Progenitor cell of endocrine pancreas (in vitro differentiated cells): ENCODE results near the gene CNGA4. TPM values are rescaled to one million over a fixed set of nuclear protein-coding genes. Genes with fewer than 3 reads are reported as not detected.

Source experiments
- DNase-seq: peaks from one replicate; pipeline ENCODE4 v3.0.0; 2021; ENCODE audit warnings: low spot score; ENCODE audit not compliant: unreplicated experiment
- H3K27ac Mint-ChIP-seq: 2 replicates; pipeline ENCODE4 v1.8.0; 2021; ENCODE audit warnings: mild to moderate bottlenecking, moderate library complexity, mixed read lengths
- H3K27me3 Mint-ChIP-seq: 2 replicates; pipeline ENCODE4 v1.8.0; 2021; ENCODE audit warnings: mixed read lengths
- H3K36me3 Mint-ChIP-seq: 2 replicates; pipeline ENCODE4 v1.8.0; 2022; ENCODE audit warnings: mixed read lengths; ENCODE audit not compliant: insufficient read depth
- H3K4me1 Mint-ChIP-seq: 2 replicates; pipeline ENCODE4 v1.8.0; 2021; ENCODE audit warnings: low read depth, mixed read lengths
- H3K4me3 Mint-ChIP-seq: 2 replicates; pipeline ENCODE4 v1.8.0; 2021; ENCODE audit warnings: low read depth, mild to moderate bottlenecking, moderate library complexity, mixed read lengths
- H3K9me3 Mint-ChIP-seq: 2 replicates; pipeline ENCODE4 v1.8.0; 2021; ENCODE audit warnings: low read depth, mixed read lengths
- CTCF ChIP-seq: fragments of 200-600 bp; sonication (generic); IDR thresholded peaks from one replicate; pipeline ENCODE4 v1.5.0; 2021; ENCODE audit warnings: antibody characterized with exemption, mild to moderate bottlenecking; ENCODE audit not compliant: unreplicated experiment
- total RNA-seq: library from RNA; stranded (reverse); gene quantifications from 2 replicates; pipeline ENCODE4 v1.2.1, GENCODE V29; 2021

Gene CNGA4
- total RNA-seq, 1 donor from 2014 or later = 2.1 TPM

GRCh38 chr11:6204706-6205105 lies 34.2 kb upstream of the CNGA4 start:
- no peak for DNase-seq
- no peak overlapping the region for H3K27ac Mint-ChIP-seq
- no peaks in the 10 kb centered on the region for H3K9me3 Mint-ChIP-seq
- no peak overlapping the region for H3K4me3 Mint-ChIP-seq
- no peaks in the 10 kb centered on the region for H3K27me3 Mint-ChIP-seq
- H3K36me3 Mint-ChIP-seq = peaks cover 5% of the 10 kb centered on the region
- TF ChIP-seq CTCF = no peak
- no peaks in the 10 kb centered on the region for H3K4me1 Mint-ChIP-seq

- H3K4me3 Mint-ChIP-seq = no peak within 1 kb of the TSS
- no peak within 1 kb of the TSS for H3K27ac Mint-ChIP-seq
- peaks cover 5% of the 10 kb centered on the region for H3K36me3 Mint-ChIP-seq
- no peaks in the 10 kb centered on the region for H3K9me3 Mint-ChIP-seq
- TF ChIP-seq CTCF = no peak
- H3K4me1 Mint-ChIP-seq = no peaks in the 10 kb centered on the region
- no peaks in the 10 kb centered on the region for H3K27me3 Mint-ChIP-seq
- no peak for DNase-seq
Measured at GRCh38 chr11:6205366-6205765, 33.5 kb upstream of the CNGA4 start, which contains the start of gene C11orf42. Gene C11orf42, plus strand, starts transcription at chr11:6205557. Its CDS starts 59 bp downstream, at chr11:6205616.

- H3K9me3 Mint-ChIP-seq = no peaks in the 10 kb centered on the region
- no peak for TF ChIP-seq CTCF
- H3K4me1 Mint-ChIP-seq = no peaks in the 10 kb centered on the region
- H3K4me3 Mint-ChIP-seq = no peak overlapping the region
- no peak overlapping the region for H3K27ac Mint-ChIP-seq
- no peaks in the 10 kb centered on the region for H3K27me3 Mint-ChIP-seq
- H3K36me3 Mint-ChIP-seq = peaks cover 7% of the 10 kb centered on the region
- no peak for DNase-seq
Measured at GRCh38 chr11:6206456-6207180, 32.3 kb upstream of the CNGA4 start.

- DNase-seq = no peak
- no peaks in the 10 kb centered on the region for H3K4me1 Mint-ChIP-seq
- no peaks in the 10 kb centered on the region for H3K27me3 Mint-ChIP-seq
- no peak for TF ChIP-seq CTCF
- no peak overlapping the region for H3K4me3 Mint-ChIP-seq
- no peak overlapping the region for H3K27ac Mint-ChIP-seq
- peaks cover 8% of the 10 kb centered on the region for H3K36me3 Mint-ChIP-seq
- H3K9me3 Mint-ChIP-seq = no peaks in the 10 kb centered on the region
Measured at GRCh38 chr11:6209801-6210200, 29.1 kb upstream of the CNGA4 start.

- DNase-seq = no peak
- H3K9me3 Mint-ChIP-seq = no peaks in the 10 kb centered on the region
- H3K4me3 Mint-ChIP-seq = no peak overlapping the region
- TF ChIP-seq CTCF = no peak
- peaks cover 9% of the 10 kb centered on the region for H3K36me3 Mint-ChIP-seq
- H3K27ac Mint-ChIP-seq = no peak overlapping the region
- H3K4me1 Mint-ChIP-seq = no peaks in the 10 kb centered on the region
- no peaks in the 10 kb centered on the region for H3K27me3 Mint-ChIP-seq
Measured at GRCh38 chr11:6210274-6210955, 28.5 kb upstream of the CNGA4 start.
